Transverse colon (tissue), 4 donors: ENCODE data around the gene GALNT10. TPM values are rescaled to one million over a fixed set of nuclear protein-coding genes. Genes with fewer than 3 reads are reported as not detected.

Source experiments
- DNase-seq: peaks from one replicate; pipeline ENCODE4 v3.0.0-alpha.2; 2019
- H3K27ac ChIP-seq, 4 donors: fragments of 200-600 bp; sonication (generic); 2 replicates each; pipeline ENCODE4 v1.5.1; 2016 to 2018; ENCODE audit warnings: inconsistent platforms in 4 of 4
- H3K27me3 ChIP-seq: fragments of 200-600 bp; sonication (generic); 2 replicates; pipeline ENCODE4 v1.5.1; 2017; ENCODE audit warnings: inconsistent platforms
- H3K36me3 ChIP-seq, 4 donors: fragments of 200-600 bp; sonication (generic); 2 replicates each; pipeline ENCODE4 v1.5.1; 2017 to 2019; ENCODE audit warnings: inconsistent platforms in 4 of 4
- H3K4me1 ChIP-seq, 4 donors: fragments of 200-600 bp; sonication (generic); 2 replicates each; pipeline ENCODE4 v1.5.1; 2017 to 2020; ENCODE audit warnings: inconsistent platforms in 4 of 4
- H3K4me3 ChIP-seq, 4 donors: fragments of 200-600 bp; sonication (generic); 1 replicate in 1 of 4; 2 replicates in 3 of 4; pipeline versions ENCODE4 v1.5.1 to v1.6.1; 2017 to 2019; ENCODE audit warnings: inconsistent platforms in 4 of 4
- H3K9me3 ChIP-seq, 2 donors: fragments of 200-600 bp; sonication (generic); 2 replicates each; pipeline ENCODE4 v1.5.1; 2017 to 2019; ENCODE audit warnings: inconsistent platforms in 2 of 2
- CTCF ChIP-seq, 5 experiments: fragments of 200-600 bp in 3 of 5; fragments of 450-650 bp in 2 of 5; sonication (generic) in 3 of 5; IDR thresholded peaks; 1 replicate in 2 of 5; 2 replicates in 3 of 5; pipeline ENCODE4 v1.5.1; 2016 to 2017; ENCODE audit warnings: antibody characterized with exemption in 5 of 5, inconsistent platforms in 3 of 5, mild to moderate bottlenecking in 2 of 5, moderate library complexity in 1 of 5
- EP300 ChIP-seq: sonication (generic); formaldehyde crosslinking; IDR thresholded peaks from one replicate; pipeline ENCODE4 v1.6.1; 2017; ENCODE audit warnings: antibody characterized with exemption, low read depth
- POLR2A ChIP-seq: fragments of 450-650 bp; IDR thresholded peaks from one replicate; pipeline ENCODE4 v1.6.1; 2016; ENCODE audit warnings: antibody characterized with exemption, mild to moderate bottlenecking, moderate library complexity
- POLR2AphosphoS5 ChIP-seq, 3 donors: sonication (generic); formaldehyde crosslinking; IDR thresholded peaks; one replicate each; pipeline ENCODE4 v1.6.1; 2016; ENCODE audit warnings: antibody characterized with exemption in 3 of 3
- WGBS, 2 donors: methylation state at CpG; one replicate each; pipeline ENCODE4 v1.1.5; 2018; ENCODE audit warnings: low coverage in 1 of 2; 5-methylcytosine and 5-hydroxymethylcytosine counted together
- in situ Hi-C, 4 donors: fragments of 200-750 bp; cut with MboI; loops; one replicate each; pipeline versions ENCODE4 v1.15.0 to v1.15.1; 2017; ENCODE audit warnings: low sequenced_read_pairs in 3 of 4, low pct_ligation_motif_present in 1 of 4, low pct_unique_long_range_greater_than_20kb in 1 of 4
- intact Hi-C: fragments of 100-400 bp; cut with DNase I; formaldehyde crosslinking; loops from one replicate; pipeline ENCODE4 v1.15.1; 2023; ENCODE audit warnings: low total_unique reads
- total RNA-seq, 4 donors: library from RNA; depleted of rRNA; stranded (reverse); fragments of >200 nt; gene quantifications; one replicate each; pipeline ENCODE4 v1.1.0, GENCODE V29; 2016

Gene GALNT10
- total RNA-seq, 4 donors from 2014 or later: 18.7 to 142 (median 39.3) TPM

- no peak for TF ChIP-seq POLR2A
- TF ChIP-seq EP300: no peak
- TF ChIP-seq POLR2AphosphoS5 (IDR thresholded peaks at IDR 0.05): no peak
- no peak for TF ChIP-seq CTCF (IDR thresholded peaks at IDR 0.05)
- H3K27ac ChIP-seq: no peak overlapping the region
- H3K4me1 ChIP-seq: no peaks in the 10 kb centered on the region
- no peaks in the 10 kb centered on the region for H3K36me3 ChIP-seq
- H3K9me3 ChIP-seq: no peaks in the 10 kb centered on the region
- 66% methylated on average over 4 of the region's 4 CpGs; no CpG with 5 or more reads in 1 of the 2 donors for WGBS, 2 donors
- no peaks in the 10 kb centered on the region for H3K27me3 ChIP-seq
- no peak overlapping the region for H3K4me3 ChIP-seq
- DNase-seq: no peak
- intact Hi-C loops: no loop called here
- in situ Hi-C loops: no loop called here
Measured at GRCh38 chr5:154430466-154430865, 239.9 kb downstream of the GALNT10 start.

- Histone ChIP-seq H3K9me3 (no peaks in the 10 kb centered on the region), H3K4me1 (no peaks in the 10 kb centered on the region), H3K4me3 (no peak overlapping the region), H3K27ac (no peak overlapping the region), H3K27me3 (no peaks in the 10 kb centered on the region), H3K36me3 (no peaks in the 10 kb centered on the region)
- intact Hi-C loops: no loop called here
- no peak for TF ChIP-seq CTCF (IDR thresholded peaks at IDR 0.05)
- TF ChIP-seq EP300: no peak
- TF ChIP-seq POLR2A: no peak
- TF ChIP-seq POLR2AphosphoS5 (IDR thresholded peaks at IDR 0.05): no peak
- DNase-seq: no peak
- in situ Hi-C loops: no loop called here
- 89% methylated on average over 4 of the region's 4 CpGs; no CpG with 5 or more reads in 1 of the 2 donors for WGBS, 2 donors
Measured at GRCh38 chr5:154430961-154431630, 240.6 kb downstream of the GALNT10 start.

GRCh38 chr5:154435226-154435625, 244.7 kb downstream of the GALNT10 start:
- Histone ChIP-seq H3K4me3 (no peak overlapping the region), H3K4me1 (no peaks in the 10 kb centered on the region), H3K27ac (no peak overlapping the region), H3K9me3 (no peaks in the 10 kb centered on the region), H3K27me3 (no peaks in the 10 kb centered on the region), H3K36me3 (peaks cover 0 to 15% (median 4%) of the 10 kb centered on the region in 4 donors)
- intact Hi-C loops: no loop called here
- TF ChIP-seq POLR2A (no peak), CTCF (IDR thresholded peaks at IDR 0.05) (no peak), POLR2AphosphoS5 (IDR thresholded peaks at IDR 0.05) (no peak), EP300 (no peak)
- in situ Hi-C loops: no loop called here
- 96 to 100% methylated on average over 2 to 3 of the region's 3 CpGs for WGBS, 2 donors
- DNase-seq: no peak

GRCh38 chr5:154437281-154437965, 246.9 kb downstream of the GALNT10 start:
- no peak overlapping the region for H3K4me3 ChIP-seq
- intact Hi-C loops: no loop called here
- H3K9me3 ChIP-seq: no peaks in the 10 kb centered on the region
- TF ChIP-seq POLR2A (no peak), EP300 (no peak)
- H3K4me1 ChIP-seq: no peaks in the 10 kb centered on the region
- peaks cover 0 to 25% (median 4%) of the 10 kb centered on the region in 4 donors for H3K36me3 ChIP-seq
- WGBS, 2 donors: 92 to 100% methylated on average over 1 to 5 of the region's 5 CpGs
- no peak overlapping the region for H3K27ac ChIP-seq
- no peak for DNase-seq
- in situ Hi-C loops: no loop called here
- H3K27me3 ChIP-seq: no peaks in the 10 kb centered on the region
